ENCODE measurements around the gene GABRB1. TPM values are rescaled to one million over a fixed set of nuclear protein-coding genes. Genes with fewer than 3 reads are reported as not detected.

GABRB1 gene
- total and polyA plus RNA-seq, 2 experiments from 2014 or later: 2.8 to 5.5 TPM

DNA sequence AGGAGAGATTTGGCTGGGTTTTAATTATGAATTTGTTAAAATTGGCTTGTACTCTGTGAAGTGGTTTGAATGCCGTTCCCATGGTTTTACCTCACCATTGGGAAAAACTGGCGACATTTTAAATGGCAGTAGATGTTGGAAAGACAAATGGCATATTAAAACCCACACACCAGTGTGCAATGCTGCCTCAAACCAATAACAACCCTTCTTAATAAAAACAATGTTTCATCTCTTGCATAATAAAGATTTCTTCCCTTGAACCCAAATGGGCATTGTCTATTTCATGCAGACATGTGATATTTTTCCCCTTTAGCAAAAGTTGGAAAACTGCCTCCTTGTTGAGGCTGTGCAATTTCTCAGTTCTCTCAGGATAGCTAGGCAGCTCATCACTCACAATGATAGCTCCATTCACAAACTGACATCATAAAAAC is 33.7 kb downstream of the GABRB1 start:
- DNase-seq (ENCODE audit: low spot score): no peak
- no peaks in the 10 kb centered on the region for H3K4me1 ChIP-seq (ENCODE audit: insufficient read depth)
- no peaks in the 10 kb centered on the region for H3K9me3 ChIP-seq (ENCODE audit: low read depth)
- H3K36me3 ChIP-seq (replicated peaks; ENCODE audit: insufficient read depth, low read depth): no peaks in the 10 kb centered on the region
- no peak overlapping the region for H3K4me2 ChIP-seq
- no peaks in the 10 kb centered on the region for H4K20me1 ChIP-seq (ENCODE audit: insufficient read depth, poor library complexity, severe bottlenecking)
- 81% methylated on average over 2 of the region's 2 CpGs for WGBS (ENCODE audit: low lambda C conversion rate, missing lambda C conversion rate)
- H2AFZ ChIP-seq: no peak overlapping the region
- no peaks in the 10 kb centered on the region for H3K9me2 ChIP-seq (replicated peaks; ENCODE audit: insufficient read depth)
- H3K79me2 ChIP-seq: no peaks in the 10 kb centered on the region
- TF ChIP-seq, protein P1, sequence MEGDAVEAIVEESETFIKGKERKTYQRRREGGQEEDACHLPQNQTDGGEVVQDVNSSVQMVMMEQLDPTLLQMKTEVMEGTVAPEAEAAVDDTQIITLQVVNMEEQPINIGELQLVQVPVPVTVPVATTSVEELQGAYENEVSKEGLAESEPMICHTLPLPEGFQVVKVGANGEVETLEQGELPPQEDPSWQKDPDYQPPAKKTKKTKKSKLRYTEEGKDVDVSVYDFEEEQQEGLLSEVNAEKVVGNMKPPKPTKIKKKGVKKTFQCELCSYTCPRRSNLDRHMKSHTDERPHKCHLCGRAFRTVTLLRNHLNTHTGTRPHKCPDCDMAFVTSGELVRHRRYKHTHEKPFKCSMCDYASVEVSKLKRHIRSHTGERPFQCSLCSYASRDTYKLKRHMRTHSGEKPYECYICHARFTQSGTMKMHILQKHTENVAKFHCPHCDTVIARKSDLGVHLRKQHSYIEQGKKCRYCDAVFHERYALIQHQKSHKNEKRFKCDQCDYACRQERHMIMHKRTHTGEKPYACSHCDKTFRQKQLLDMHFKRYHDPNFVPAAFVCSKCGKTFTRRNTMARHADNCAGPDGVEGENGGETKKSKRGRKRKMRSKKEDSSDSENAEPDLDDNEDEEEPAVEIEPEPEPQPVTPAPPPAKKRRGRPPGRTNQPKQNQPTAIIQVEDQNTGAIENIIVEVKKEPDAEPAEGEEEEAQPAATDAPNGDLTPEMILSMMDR (IDR thresholded peaks at IDR 0.05; ENCODE audit: poor library complexity): no peak
- no peak for TF ChIP-seq EZH2 (IDR thresholded peaks at IDR 0.05; ENCODE audit: borderline replicate concordance)
- no peak for TF ChIP-seq EZH2phosphoT487 (IDR thresholded peaks at IDR 0.05; ENCODE audit: low read depth, severe bottlenecking, unreplicated experiment)
- H3K27me3 ChIP-seq: no peaks in the 10 kb centered on the region
- no peak overlapping the region for H3K4me3 ChIP-seq
- no peak overlapping the region for H3K27ac ChIP-seq

DNA sequence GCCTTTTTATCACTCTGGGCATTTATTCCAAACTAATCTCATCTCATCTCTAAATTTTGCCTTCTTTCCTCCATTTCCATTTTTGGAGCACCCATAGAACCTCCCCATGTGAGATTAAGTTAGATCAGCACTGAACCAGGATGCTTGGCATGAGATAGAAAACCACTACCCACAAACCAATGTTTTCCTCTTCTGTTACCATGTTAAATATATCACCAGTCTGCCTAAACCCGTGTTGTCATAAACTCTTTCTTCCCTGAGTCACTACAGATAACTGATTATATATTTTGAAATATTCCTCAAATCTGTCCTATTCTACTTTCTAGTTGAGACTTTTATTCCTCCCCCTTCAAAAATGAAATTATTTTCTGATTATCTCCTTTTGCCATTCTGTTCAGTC is 37.6 kb downstream of the GABRB1 start:
- Histone ChIP-seq H3K79me2 (no peaks in the 10 kb centered on the region), H4K20me1 (ENCODE audit: insufficient read depth, poor library complexity, severe bottlenecking) (no peaks in the 10 kb centered on the region), H3K9me3 (ENCODE audit: low read depth) (no peaks in the 10 kb centered on the region), H3K4me3 (no peak overlapping the region), H3K4me2 (no peak overlapping the region), H3K36me3 (replicated peaks; ENCODE audit: insufficient read depth, low read depth) (no peaks in the 10 kb centered on the region), H3K27ac (no peak overlapping the region), H3K27me3 (no peaks in the 10 kb centered on the region), H3K9me2 (replicated peaks; ENCODE audit: insufficient read depth) (no peaks in the 10 kb centered on the region), H2AFZ (no peak overlapping the region), H3K4me1 (ENCODE audit: insufficient read depth) (no peaks in the 10 kb centered on the region)
- 91% methylated on average over 1 of the region's 1 CpG for WGBS (ENCODE audit: low lambda C conversion rate, missing lambda C conversion rate)
- no peak for TF ChIP-seq EZH2phosphoT487 (IDR thresholded peaks at IDR 0.05; ENCODE audit: low read depth, severe bottlenecking, unreplicated experiment)
- TF ChIP-seq EZH2 (IDR thresholded peaks at IDR 0.05; ENCODE audit: borderline replicate concordance): no peak
- TF ChIP-seq, protein P1 (IDR thresholded peaks at IDR 0.05; ENCODE audit: poor library complexity): no peak
- no peak for DNase-seq (ENCODE audit: low spot score)

- Histone ChIP-seq H4K20me1 (ENCODE audit: insufficient read depth, poor library complexity, severe bottlenecking) (no peaks in the 10 kb centered on the region), H3K9me2 (replicated peaks; ENCODE audit: insufficient read depth) (no peaks in the 10 kb centered on the region), H2AFZ (no peak overlapping the region), H3K27me3 (no peaks in the 10 kb centered on the region), H3K27ac (no peak overlapping the region), H3K4me3 (no peak overlapping the region), H3K79me2 (no peaks in the 10 kb centered on the region), H3K36me3 (replicated peaks; ENCODE audit: insufficient read depth, low read depth) (no peaks in the 10 kb centered on the region), H3K9me3 (ENCODE audit: low read depth) (no peaks in the 10 kb centered on the region), H3K4me1 (ENCODE audit: insufficient read depth) (no peaks in the 10 kb centered on the region), H3K4me2 (no peak overlapping the region)
- TF ChIP-seq EZH2 (IDR thresholded peaks at IDR 0.05; ENCODE audit: borderline replicate concordance): no peak
- no peak for TF ChIP-seq EZH2phosphoT487 (IDR thresholded peaks at IDR 0.05; ENCODE audit: low read depth, severe bottlenecking, unreplicated experiment)
- TF ChIP-seq, protein P1 (IDR thresholded peaks at IDR 0.05; ENCODE audit: poor library complexity): no peak
- WGBS (ENCODE audit: low lambda C conversion rate, missing lambda C conversion rate): 67% methylated on average over 1 of the region's 1 CpG
- no peak for DNase-seq (ENCODE audit: low spot score)
Measured at GRCh38 chr4:47071901-47072341, 40.6 kb downstream of the GABRB1 start.

DNA sequence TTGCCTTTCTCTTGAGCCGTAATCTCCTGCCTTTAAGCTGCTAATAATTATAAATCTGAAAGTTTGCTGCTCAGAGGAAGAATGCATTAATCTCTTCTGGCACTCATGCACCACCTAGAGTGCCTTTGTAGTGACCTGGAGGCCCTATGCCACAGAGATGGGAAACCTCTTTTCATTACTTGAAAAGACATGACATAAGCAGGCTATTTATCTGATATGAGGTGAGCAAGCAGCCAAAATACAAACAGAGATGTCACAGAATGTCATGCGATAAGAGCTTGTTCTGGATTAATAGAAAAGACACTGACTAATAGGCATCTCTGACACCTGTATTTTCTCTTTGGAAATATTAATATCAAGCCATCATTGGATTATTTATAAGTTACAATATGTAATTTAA is 42.3 kb downstream of the GABRB1 start:
- no peaks in the 10 kb centered on the region for H4K20me1 ChIP-seq (ENCODE audit: insufficient read depth, poor library complexity, severe bottlenecking)
- H3K4me2 ChIP-seq: no peak overlapping the region
- no peaks in the 10 kb centered on the region for H3K27me3 ChIP-seq
- WGBS (ENCODE audit: low lambda C conversion rate, missing lambda C conversion rate): 80% methylated on average over 2 of the region's 2 CpGs
- no peaks in the 10 kb centered on the region for H3K9me3 ChIP-seq (ENCODE audit: low read depth)
- no peaks in the 10 kb centered on the region for H3K4me1 ChIP-seq (ENCODE audit: insufficient read depth)
- H3K9me2 ChIP-seq (replicated peaks; ENCODE audit: insufficient read depth): no peaks in the 10 kb centered on the region
- H3K79me2 ChIP-seq: no peaks in the 10 kb centered on the region
- no peak overlapping the region for H3K27ac ChIP-seq
- no peak overlapping the region for H2AFZ ChIP-seq
- no peak for DNase-seq (ENCODE audit: low spot score)
- no peak overlapping the region for H3K4me3 ChIP-seq
- no peaks in the 10 kb centered on the region for H3K36me3 ChIP-seq (replicated peaks; ENCODE audit: insufficient read depth, low read depth)
- no peak for TF ChIP-seq EZH2 (IDR thresholded peaks at IDR 0.05; ENCODE audit: borderline replicate concordance)
- TF ChIP-seq EZH2phosphoT487 (IDR thresholded peaks at IDR 0.05; ENCODE audit: low read depth, severe bottlenecking, unreplicated experiment): no peak
- TF ChIP-seq, protein P1 (IDR thresholded peaks at IDR 0.05; ENCODE audit: poor library complexity): no peak
